NB4 (cell line): ENCODE results near the gene ITGA4.

Source experiments
- MAX ChIP-seq: IDR thresholded peaks from 2 replicates; pipeline ENCODE4 v1.6.1; 2011; ENCODE audit warnings: low read depth, low read length
- POLR2A ChIP-seq: IDR thresholded peaks from 2 replicates; pipeline ENCODE4 v1.6.1; 2011; ENCODE audit warnings: mild to moderate bottlenecking; ENCODE audit not compliant: insufficient read length; ENCODE audit errors: extremely low read depth

- TF ChIP-seq MAX, result no peak
- TF ChIP-seq POLR2A, result no peak
Observed at GRCh38 chr2:181463588-181463987, 6.4 kb downstream of the ITGA4 start.
